PC-3 (cell line): ENCODE measurements around the gene ACP7.

Experiments used
- EZH2phosphoT487 ChIP-seq: fragments of 300-600 bp; sonication (generic); IDR thresholded peaks from 2 replicates; pipeline ENCODE4 v1.6.1; 2018; ENCODE audit warnings: mild to moderate bottlenecking, antibody characterized with exemption, low read length, borderline replicate concordance
- TF ChIP-seq, protein P1 (sequence below): fragments of 300-600 bp; sonication (generic); conservative IDR thresholded peaks from 2 replicates; pipeline ENCODE4 v1.5.1; 2017; ENCODE audit warnings: antibody characterized with exemption, low read depth, mild to moderate bottlenecking, low read length

DNA sequence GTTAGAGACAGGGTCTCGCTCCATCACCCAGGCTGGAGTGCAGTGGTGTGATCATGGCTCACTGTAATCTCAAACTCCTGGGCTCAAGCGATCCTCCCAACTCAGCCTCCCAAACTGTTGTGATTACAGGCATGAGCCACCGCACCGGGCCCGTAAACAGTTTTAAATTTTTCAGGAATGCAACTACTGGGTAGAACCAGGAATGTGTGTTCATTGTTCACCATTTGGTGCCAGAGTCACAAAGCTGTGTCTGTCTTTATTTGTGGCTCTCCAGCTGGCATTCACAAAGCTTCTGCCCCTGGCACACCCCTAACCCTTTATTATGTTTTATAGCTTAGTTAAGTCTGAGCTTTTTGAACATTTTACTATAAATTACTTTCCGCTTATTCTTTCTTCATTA lies 19.8 kb upstream of the ACP7 start:
- TF ChIP-seq, protein P1, sequence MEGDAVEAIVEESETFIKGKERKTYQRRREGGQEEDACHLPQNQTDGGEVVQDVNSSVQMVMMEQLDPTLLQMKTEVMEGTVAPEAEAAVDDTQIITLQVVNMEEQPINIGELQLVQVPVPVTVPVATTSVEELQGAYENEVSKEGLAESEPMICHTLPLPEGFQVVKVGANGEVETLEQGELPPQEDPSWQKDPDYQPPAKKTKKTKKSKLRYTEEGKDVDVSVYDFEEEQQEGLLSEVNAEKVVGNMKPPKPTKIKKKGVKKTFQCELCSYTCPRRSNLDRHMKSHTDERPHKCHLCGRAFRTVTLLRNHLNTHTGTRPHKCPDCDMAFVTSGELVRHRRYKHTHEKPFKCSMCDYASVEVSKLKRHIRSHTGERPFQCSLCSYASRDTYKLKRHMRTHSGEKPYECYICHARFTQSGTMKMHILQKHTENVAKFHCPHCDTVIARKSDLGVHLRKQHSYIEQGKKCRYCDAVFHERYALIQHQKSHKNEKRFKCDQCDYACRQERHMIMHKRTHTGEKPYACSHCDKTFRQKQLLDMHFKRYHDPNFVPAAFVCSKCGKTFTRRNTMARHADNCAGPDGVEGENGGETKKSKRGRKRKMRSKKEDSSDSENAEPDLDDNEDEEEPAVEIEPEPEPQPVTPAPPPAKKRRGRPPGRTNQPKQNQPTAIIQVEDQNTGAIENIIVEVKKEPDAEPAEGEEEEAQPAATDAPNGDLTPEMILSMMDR: no peak
- no peak for TF ChIP-seq EZH2phosphoT487
